ENCODE data around the gene CUTC. TPM values are rescaled to one million over a fixed set of nuclear protein-coding genes. Genes with fewer than 3 reads are reported as not detected.
"Not testable (repeated sequence)": the region's sequence is repeated elsewhere in the genome, so short reads cannot be mapped to it uniquely, and the experiment has no call there.

The CUTC gene
- polyA plus RNA-seq, 3 donors, result 17.3 to 41.9 (median 35.5) TPM

- Mint-ChIP-seq H3K9me3 (no peaks in the 10 kb centered on the region), H3K4me1 (peaks cover 18% of the 10 kb centered on the region), H3K36me3 (peaks cover 28 to 39% of the 10 kb centered on the region in 2 donors), H3K4me3 (peak overlapping the region; percentile 99 to 100), H3K27me3 (ENCODE audit: low read depth in 3 of 3) (peaks cover 0 to 3% (median 0%) of the 10 kb centered on the region in 3 donors), H3K27ac (peak overlapping the region; percentile 91 to 99 (median 99))
- TF ChIP-seq CTCF (IDR thresholded peaks at IDR 0.05), result no peak
- H4K20me1 ChIP-seq (ENCODE audit: insufficient read depth, low read length), result no peaks in the 10 kb centered on the region
- peak overlapping the region; percentile 90 for H2AFZ ChIP-seq (ENCODE audit: insufficient read depth, low read depth, low read length, poor library complexity, severe bottlenecking)
- no peaks in the 10 kb centered on the region for H3K9me3 ChIP-seq (replicated peaks in 1 of 2; ENCODE audit: control insufficient read depth in 1 of 2, insufficient read depth in 1 of 2, low read length in 2 of 2)
- peak overlapping the region; percentile 86 for H3K4me2 ChIP-seq (replicated peaks; ENCODE audit: extremely low read depth, low read length, poor library complexity, severe bottlenecking)
- peaks cover 47% of the 10 kb centered on the region for H3K79me2 ChIP-seq (ENCODE audit: insufficient read depth, low read length)
- H3K4me1 ChIP-seq (ENCODE audit: control insufficient read depth in 1 of 2, insufficient read depth in 2 of 2, low read length in 2 of 2), result peaks cover 20 to 30% of the 10 kb centered on the region in 2 donors
- peak overlapping the region; percentile 85 to 97 (median 92) for H3K4me3 ChIP-seq (replicated peaks in 1 of 3; ENCODE audit: low read depth in 2 of 3, low read length in 3 of 3)
- 0% methylated on average over 7 of the region's 16 CpGs for WGBS (ENCODE audit: insufficient coverage)
- H3K27me3 ChIP-seq (ENCODE audit: control insufficient read depth in 2 of 2, insufficient read depth in 2 of 2, low read length in 2 of 2), result no peaks in the 10 kb centered on the region
- peak overlapping the region; percentile 88 to 90 for H3K27ac ChIP-seq (ENCODE audit: low read depth in 1 of 2, low read length in 2 of 2)
- intact Hi-C loops (cut with micrococcal nuclease), result no loop called here
- peak in 2 of 3 donors; percentile 43 to 50 for DNase-seq
- peaks cover 27 to 41% of the 10 kb centered on the region in 2 donors for H3K36me3 ChIP-seq (replicated peaks in 1 of 2; ENCODE audit: control insufficient read depth in 1 of 2, insufficient read depth in 2 of 2, low read length in 2 of 2)
- H3K9ac ChIP-seq (ENCODE audit: insufficient read depth, low read length, poor library complexity, severe bottlenecking), result peak overlapping the region; percentile 85
Observed at GRCh38 chr10:99731306-99732032, 565 bp upstream of the CUTC start.

DNA sequence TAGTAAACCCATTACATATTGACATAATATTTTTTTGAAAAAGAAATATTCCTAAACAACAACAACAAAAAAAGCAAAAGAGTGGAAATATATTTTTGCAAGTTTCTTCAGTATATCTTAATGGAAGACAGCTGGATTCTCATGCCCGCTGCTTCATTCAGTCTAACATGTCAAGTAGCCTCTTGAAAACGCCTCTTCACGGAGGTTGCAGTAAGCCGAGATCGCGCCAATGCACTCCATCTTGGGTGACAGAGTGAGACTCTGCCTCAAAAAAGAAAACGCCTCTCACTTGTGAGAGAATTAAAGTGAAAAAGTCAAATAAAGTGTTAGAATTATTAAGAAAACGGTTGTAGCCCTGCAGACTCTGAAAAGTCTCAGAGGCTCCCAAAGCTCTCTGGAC is 1.3 kb downstream of the CUTC start:
- Histone ChIP-seq H3K9ac (ENCODE audit: insufficient read depth, low read length, poor library complexity, severe bottlenecking) (no peak overlapping the region), H2AFZ (ENCODE audit: insufficient read depth, low read depth, low read length, poor library complexity, severe bottlenecking) (no peak overlapping the region), H3K79me2 (ENCODE audit: insufficient read depth, low read length) (peaks cover 47% of the 10 kb centered on the region), H3K9me3 (replicated peaks in 1 of 2; ENCODE audit: control insufficient read depth in 1 of 2, insufficient read depth in 1 of 2, low read length in 2 of 2) (no peaks in the 10 kb centered on the region), H3K4me2 (replicated peaks; ENCODE audit: extremely low read depth, low read length, poor library complexity, severe bottlenecking) (no peak overlapping the region), H3K27ac (ENCODE audit: low read depth in 1 of 2, low read length in 2 of 2) (no peak overlapping the region), H3K4me1 (ENCODE audit: control insufficient read depth in 1 of 2, insufficient read depth in 2 of 2, low read length in 2 of 2) (peaks cover 20 to 30% of the 10 kb centered on the region in 2 donors), H3K36me3 (replicated peaks in 1 of 2; ENCODE audit: control insufficient read depth in 1 of 2, insufficient read depth in 2 of 2, low read length in 2 of 2) (peaks cover 21 to 41% of the 10 kb centered on the region in 2 donors), H4K20me1 (ENCODE audit: insufficient read depth, low read length) (no peaks in the 10 kb centered on the region), H3K4me3 (replicated peaks in 1 of 3; ENCODE audit: low read depth in 2 of 3, low read length in 3 of 3) (no peak overlapping the region), H3K27me3 (ENCODE audit: control insufficient read depth in 2 of 2, insufficient read depth in 2 of 2, low read length in 2 of 2) (no peaks in the 10 kb centered on the region)
- Mint-ChIP-seq H3K27me3 (ENCODE audit: low read depth in 3 of 3) (peaks cover 0 to 3% (median 0%) of the 10 kb centered on the region in 3 donors), H3K4me3 (no peak overlapping the region), H3K9me3 (no peaks in the 10 kb centered on the region), H3K4me1 (peaks cover 18% of the 10 kb centered on the region), H3K36me3 (peaks cover 26 to 40% of the 10 kb centered on the region in 2 donors), H3K27ac (no peak overlapping the region)
- intact Hi-C loops (cut with micrococcal nuclease), result no loop called here
- DNase-seq, result no peak
- no peak for TF ChIP-seq CTCF (IDR thresholded peaks at IDR 0.05)
- 98% methylated on average over 6 of the region's 8 CpGs for WGBS (ENCODE audit: insufficient coverage)

DNA sequence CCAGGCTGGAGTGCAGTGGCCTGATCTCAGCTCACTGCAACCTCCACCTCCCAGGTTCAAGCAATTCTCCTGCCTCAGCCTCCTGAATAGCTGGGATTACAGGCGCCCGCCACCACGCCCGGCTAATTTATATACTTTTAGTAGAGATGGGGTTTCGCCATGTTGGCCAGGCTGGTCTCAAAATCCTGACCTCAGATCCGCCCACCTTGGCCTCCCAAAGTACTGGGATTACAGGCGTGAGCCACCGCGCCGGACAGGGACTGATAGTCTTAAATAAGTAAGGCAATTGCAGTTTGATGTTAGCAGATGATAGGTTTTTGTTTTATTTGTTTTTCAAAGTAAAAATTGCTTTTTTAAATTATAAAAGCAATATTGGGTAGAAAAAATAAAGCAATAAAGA is 2.1 kb downstream of the CUTC start:
- peaks cover 25 to 41% of the 10 kb centered on the region in 2 donors for H3K36me3 ChIP-seq (replicated peaks in 1 of 2; ENCODE audit: control insufficient read depth in 1 of 2, insufficient read depth in 2 of 2, low read length in 2 of 2)
- not testable (repeated sequence) for H3K27ac Mint-ChIP-seq

More for the DNA sequence above, 2.1 kb downstream of the CUTC start:
- H3K9me3 Mint-ChIP-seq; H3K4me2 ChIP-seq (replicated peaks; ENCODE audit: extremely low read depth, low read length, poor library complexity, severe bottlenecking); H3K4me3 Mint-ChIP-seq; DNase-seq; H3K27me3 ChIP-seq (ENCODE audit: control insufficient read depth in 2 of 2, insufficient read depth in 2 of 2, low read length in 2 of 2); H3K27ac ChIP-seq (ENCODE audit: low read depth in 1 of 2, low read length in 2 of 2); H4K20me1 ChIP-seq (ENCODE audit: insufficient read depth, low read length); H2AFZ ChIP-seq (ENCODE audit: insufficient read depth, low read depth, low read length, poor library complexity, severe bottlenecking); H3K9ac ChIP-seq (ENCODE audit: insufficient read depth, low read length, poor library complexity, severe bottlenecking); H3K9me3 ChIP-seq (replicated peaks in 1 of 2; ENCODE audit: control insufficient read depth in 1 of 2, insufficient read depth in 1 of 2, low read length in 2 of 2); intact Hi-C loops (cut with micrococcal nuclease); H3K4me3 ChIP-seq (replicated peaks in 1 of 3; ENCODE audit: low read depth in 2 of 3, low read length in 3 of 3); H3K27me3 Mint-ChIP-seq (ENCODE audit: low read depth in 3 of 3): not testable (repeated sequence)
- 100% methylated on average over 3 of the region's 10 CpGs for WGBS (ENCODE audit: insufficient coverage)
- Mint-ChIP-seq H3K4me1 (peaks cover 18% of the 10 kb centered on the region), H3K36me3 (peaks cover 32 to 38% of the 10 kb centered on the region in 2 donors)
- Histone ChIP-seq H3K79me2 (ENCODE audit: insufficient read depth, low read length) (peaks cover 47% of the 10 kb centered on the region), H3K4me1 (ENCODE audit: control insufficient read depth in 1 of 2, insufficient read depth in 2 of 2, low read length in 2 of 2) (peaks cover 20 to 30% of the 10 kb centered on the region in 2 donors)
